Lower leg skin (tissue), 4 donors: ENCODE measurements around the gene SYT1. TPM values are rescaled to one million over a fixed set of nuclear protein-coding genes. Genes with fewer than 3 reads are reported as not detected.

Experiments used
- DNase-seq, 2 donors: peaks; one replicate each; pipeline ENCODE4 v3.0.0-alpha.2; 2019; ENCODE audit warnings: low spot score in 2 of 2
- H3K4me3 ChIP-seq: fragments of 200-600 bp; sonication (generic); 2 replicates; pipeline ENCODE4 v1.5.1; 2017; ENCODE audit warnings: mild to moderate bottlenecking, low read depth; ENCODE audit not compliant: poor library complexity, severe bottlenecking
- CTCF ChIP-seq, 3 donors: fragments of 450-650 bp; IDR thresholded peaks; one replicate each; pipeline ENCODE4 v1.5.1; 2016; ENCODE audit warnings: antibody characterized with exemption in 3 of 3, mild to moderate bottlenecking in 3 of 3, moderate library complexity in 2 of 3
- POLR2A ChIP-seq, 2 donors: fragments of 450-650 bp; IDR thresholded peaks; one replicate each; pipeline ENCODE4 v1.6.1; 2016 to 2017; ENCODE audit warnings: antibody characterized with exemption in 2 of 2, mild to moderate bottlenecking in 1 of 2, moderate library complexity in 1 of 2
- WGBS, 2 donors: methylation state at CpG; one replicate each; pipeline ENCODE4 v1.1.5; 2018; 5-methylcytosine and 5-hydroxymethylcytosine counted together
- intact Hi-C: fragments of 100-400 bp; cut with DNase I; formaldehyde crosslinking; loops from one replicate; pipeline ENCODE4 v1.15.0; 2023; ENCODE audit warnings: low total_unique reads
- total RNA-seq, 4 donors: library from RNA; depleted of rRNA; stranded (reverse); fragments of >200 nt; gene quantifications; one replicate each; pipeline ENCODE4 v1.1.0, GENCODE V29; 2016

SYT1 gene
- total RNA-seq, 4 donors from 2014 or later, result 0.15 to 0.49 (median 0.29) TPM

GRCh38 chr12:79187032-79187431, 322.5 kb downstream of the SYT1 start:
- TF ChIP-seq POLR2A (IDR thresholded peaks at IDR 0.05), result no peak
- no peak for TF ChIP-seq CTCF (IDR thresholded peaks at IDR 0.05)
- no peak overlapping the region for H3K4me3 ChIP-seq
- intact Hi-C loops, result no loop called here
- WGBS, 2 donors, result 54 to 62% methylated on average over 4 of the region's 4 CpGs
- no peak for DNase-seq

DNA sequence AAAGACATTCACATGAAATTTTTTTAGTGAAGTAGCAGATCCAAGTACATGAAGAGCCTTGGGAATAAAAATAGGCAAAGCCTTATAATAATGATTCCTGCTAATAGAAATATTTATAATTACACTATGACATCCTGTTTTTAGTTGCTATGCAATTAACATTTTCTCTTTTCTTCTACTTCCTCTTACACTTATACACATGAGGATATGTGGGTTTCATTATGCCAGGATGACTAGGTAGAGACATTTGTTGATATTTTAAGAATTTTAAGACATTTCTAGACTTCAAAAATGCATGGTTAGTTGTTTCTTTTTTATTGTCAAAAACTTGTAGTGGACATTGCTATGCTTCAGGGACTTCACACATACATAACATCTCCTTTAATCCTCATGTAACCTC, 326.8 kb downstream of the SYT1 start:
- intact Hi-C loops, result no loop called here
- H3K4me3 ChIP-seq, result no peak overlapping the region
- no peak for TF ChIP-seq CTCF (IDR thresholded peaks at IDR 0.05)
- no peak for DNase-seq

- no peak for DNase-seq
- TF ChIP-seq POLR2A (IDR thresholded peaks at IDR 0.05), result no peak
- no peak for TF ChIP-seq CTCF (IDR thresholded peaks at IDR 0.05)
- intact Hi-C loops, result no loop called here
- no peak overlapping the region for H3K4me3 ChIP-seq
- 58 to 68% methylated on average over 3 of the region's 3 CpGs for WGBS, 2 donors
Measured at GRCh38 chr12:79194595-79194994, 330.0 kb downstream of the SYT1 start.

DNA sequence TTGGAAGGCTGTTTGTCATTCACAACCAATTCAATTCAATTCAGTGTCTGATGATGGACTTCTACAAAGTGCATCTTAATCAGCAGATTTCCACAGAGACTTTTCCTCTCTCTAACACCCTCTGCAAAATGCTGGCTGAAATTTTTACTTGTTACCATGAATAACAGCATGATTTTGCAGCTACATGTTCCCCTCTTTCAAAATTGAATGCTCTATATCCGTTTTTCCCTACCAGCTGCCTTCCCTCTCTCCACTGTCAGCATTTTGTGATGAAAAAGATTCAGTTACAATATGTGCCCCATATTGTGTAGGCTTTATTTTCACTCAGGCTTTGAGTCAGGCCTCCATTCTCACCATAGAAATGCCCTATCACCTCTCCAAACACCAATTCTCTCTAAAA, 334.6 kb downstream of the SYT1 start:
- 33 to 61% methylated on average over 1 of the region's 1 CpG for WGBS, 2 donors
- no peak for TF ChIP-seq POLR2A (IDR thresholded peaks at IDR 0.05)
- no peak for TF ChIP-seq CTCF (IDR thresholded peaks at IDR 0.05)
- intact Hi-C loops, result no loop called here

DNA sequence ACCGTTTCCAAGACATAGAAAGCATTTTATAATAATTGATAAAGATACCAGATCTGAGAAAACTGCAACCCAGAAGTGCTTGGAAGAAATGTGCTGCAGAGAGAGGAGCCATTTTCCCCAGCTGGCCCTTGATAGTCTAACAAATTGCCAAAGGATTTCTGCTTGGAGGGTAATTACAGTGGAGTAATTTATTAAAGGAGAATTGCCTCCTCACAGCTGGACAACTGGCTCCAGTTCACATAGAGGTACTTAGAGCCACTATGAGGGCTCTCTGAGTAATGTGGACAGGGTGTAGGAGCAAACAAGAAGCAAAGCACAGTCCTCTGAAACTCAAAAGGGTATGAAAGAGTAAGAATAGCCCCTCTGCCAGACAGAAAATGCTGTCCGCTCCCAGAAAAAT, 335.6 kb downstream of the SYT1 start:
- no peak for DNase-seq
- TF ChIP-seq CTCF (IDR thresholded peaks at IDR 0.05) (no peak), POLR2A (IDR thresholded peaks at IDR 0.05) (no peak)
- WGBS, 2 donors, result 76 to 77% methylated on average over 2 of the region's 2 CpGs
- H3K4me3 ChIP-seq, result no peak overlapping the region
- intact Hi-C loops, result no loop called here

More for the DNA sequence above, 334.6 kb downstream of the SYT1 start:
- no peak overlapping the region for H3K4me3 ChIP-seq
- DNase-seq, result no peak

DNA sequence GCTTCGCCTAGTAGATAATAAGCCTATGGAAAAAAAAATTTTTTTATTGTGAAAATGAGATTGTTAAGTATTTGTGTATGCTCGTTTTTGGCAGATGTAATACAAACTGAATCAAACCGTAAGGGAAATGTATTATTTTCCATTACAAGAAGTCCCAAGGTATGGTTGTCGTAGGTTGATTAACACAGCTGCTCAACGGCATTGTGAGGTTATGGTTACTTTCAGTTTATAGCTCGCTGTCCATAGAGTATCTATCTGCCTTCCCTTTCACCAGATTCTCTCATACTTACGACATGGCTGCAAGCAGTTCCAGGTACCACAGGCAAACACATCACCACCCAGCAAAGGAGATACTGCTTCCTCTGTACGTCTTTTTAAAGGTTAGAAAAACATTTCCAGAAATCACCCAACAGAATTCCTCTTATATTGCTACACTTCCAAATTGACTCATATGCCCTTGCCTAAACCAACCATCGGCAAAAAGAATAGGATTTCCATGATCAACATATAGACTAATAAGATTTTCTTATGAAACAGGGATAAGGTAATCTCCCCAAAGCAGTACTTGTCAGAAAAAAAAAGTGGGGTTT, 338.6 kb downstream of the SYT1 start:
- DNase-seq, result no peak
- 87 to 91% methylated on average over 9 of the region's 9 CpGs for WGBS, 2 donors
- no peak overlapping the region for H3K4me3 ChIP-seq
- TF ChIP-seq CTCF (IDR thresholded peaks at IDR 0.05) (no peak), POLR2A (IDR thresholded peaks at IDR 0.05) (no peak)
- intact Hi-C loops, result no loop called here
